ENCODE results near the gene XAF1.

XAF1 gene

DNA sequence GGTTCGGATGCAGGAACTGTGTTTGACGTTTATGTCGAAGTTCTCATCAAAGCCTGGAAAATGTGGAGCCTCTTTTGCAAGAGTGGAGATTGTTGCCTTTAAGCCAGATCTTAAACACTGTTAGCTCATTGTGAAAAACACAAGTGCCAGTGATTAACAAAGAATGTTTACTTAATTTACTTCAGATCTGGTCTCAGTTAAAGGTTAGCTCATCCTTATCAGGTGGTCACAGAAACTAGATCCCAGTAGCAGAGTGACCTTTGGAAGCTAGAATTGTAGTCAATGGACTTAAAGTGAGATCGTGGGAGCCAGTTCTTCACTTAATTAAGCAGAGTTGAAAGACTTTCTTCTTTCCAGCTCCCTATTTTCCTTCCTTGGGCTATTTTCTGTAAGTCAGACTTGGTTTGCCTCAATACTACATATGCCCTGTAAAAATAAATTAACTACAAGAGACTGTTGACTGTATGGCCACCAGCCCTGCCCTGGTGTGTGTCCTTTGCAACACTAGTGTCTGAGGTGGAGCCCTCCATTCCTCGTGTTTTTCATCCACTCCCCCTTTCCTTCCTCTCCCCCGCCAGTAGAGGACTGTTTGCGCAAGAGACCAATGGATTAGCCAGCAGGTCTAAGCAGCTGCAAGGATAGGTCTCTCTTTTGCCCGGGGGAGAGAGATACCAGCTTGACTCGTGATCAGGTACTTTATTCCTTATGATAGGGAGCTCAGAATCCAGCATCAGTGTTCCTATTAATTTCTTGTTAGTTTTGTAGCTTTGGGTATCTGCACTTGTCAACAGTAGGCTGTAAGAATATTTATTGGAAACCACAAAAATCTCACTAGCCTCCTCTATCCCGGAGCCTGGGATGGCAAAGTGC is 40.4 kb downstream of the XAF1 start:
- Histone ChIP-seq H3K4me3 (ENCODE audit: low read depth, low read length, poor library complexity, severe bottlenecking) (no peak overlapping the region), H3K9me2 (ENCODE audit: low read depth, low read length) (no peaks in the 10 kb centered on the region), H3F3A (ENCODE audit: insufficient read depth, low read length) (no peaks in the 10 kb centered on the region), H3K9me3 (ENCODE audit: low read length) (no peaks in the 10 kb centered on the region), H3K27ac (ENCODE audit: low read depth, low read length, poor library complexity, severe bottlenecking) (no peak overlapping the region), H3K36me3 (ENCODE audit: insufficient read depth, low read length) (no peaks in the 10 kb centered on the region), H3K4me1 (ENCODE audit: insufficient read depth, low read length, severe bottlenecking) (no peaks in the 10 kb centered on the region), H3K4me2 (ENCODE audit: low read length) (no peak overlapping the region), H2AFZ (ENCODE audit: low read length) (no peak overlapping the region), H4K20me1 (ENCODE audit: insufficient read depth, low read length) (no peaks in the 10 kb centered on the region), H3K79me2 (ENCODE audit: insufficient read depth, low read length) (no peaks in the 10 kb centered on the region), H3K27me3 (ENCODE audit: insufficient read depth, low read length) (no peaks in the 10 kb centered on the region; the same call in 1 of the 2 replicates), H3K9ac (ENCODE audit: low read length) (no peak overlapping the region)
- no peak for TF ChIP-seq EZH2 (IDR thresholded peaks at IDR 0.05; ENCODE audit: borderline replicate concordance, low read length)
- TF ChIP-seq, protein P1, sequence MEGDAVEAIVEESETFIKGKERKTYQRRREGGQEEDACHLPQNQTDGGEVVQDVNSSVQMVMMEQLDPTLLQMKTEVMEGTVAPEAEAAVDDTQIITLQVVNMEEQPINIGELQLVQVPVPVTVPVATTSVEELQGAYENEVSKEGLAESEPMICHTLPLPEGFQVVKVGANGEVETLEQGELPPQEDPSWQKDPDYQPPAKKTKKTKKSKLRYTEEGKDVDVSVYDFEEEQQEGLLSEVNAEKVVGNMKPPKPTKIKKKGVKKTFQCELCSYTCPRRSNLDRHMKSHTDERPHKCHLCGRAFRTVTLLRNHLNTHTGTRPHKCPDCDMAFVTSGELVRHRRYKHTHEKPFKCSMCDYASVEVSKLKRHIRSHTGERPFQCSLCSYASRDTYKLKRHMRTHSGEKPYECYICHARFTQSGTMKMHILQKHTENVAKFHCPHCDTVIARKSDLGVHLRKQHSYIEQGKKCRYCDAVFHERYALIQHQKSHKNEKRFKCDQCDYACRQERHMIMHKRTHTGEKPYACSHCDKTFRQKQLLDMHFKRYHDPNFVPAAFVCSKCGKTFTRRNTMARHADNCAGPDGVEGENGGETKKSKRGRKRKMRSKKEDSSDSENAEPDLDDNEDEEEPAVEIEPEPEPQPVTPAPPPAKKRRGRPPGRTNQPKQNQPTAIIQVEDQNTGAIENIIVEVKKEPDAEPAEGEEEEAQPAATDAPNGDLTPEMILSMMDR (IDR thresholded peaks at IDR 0.05; ENCODE audit: low read length), result no peak

DNA sequence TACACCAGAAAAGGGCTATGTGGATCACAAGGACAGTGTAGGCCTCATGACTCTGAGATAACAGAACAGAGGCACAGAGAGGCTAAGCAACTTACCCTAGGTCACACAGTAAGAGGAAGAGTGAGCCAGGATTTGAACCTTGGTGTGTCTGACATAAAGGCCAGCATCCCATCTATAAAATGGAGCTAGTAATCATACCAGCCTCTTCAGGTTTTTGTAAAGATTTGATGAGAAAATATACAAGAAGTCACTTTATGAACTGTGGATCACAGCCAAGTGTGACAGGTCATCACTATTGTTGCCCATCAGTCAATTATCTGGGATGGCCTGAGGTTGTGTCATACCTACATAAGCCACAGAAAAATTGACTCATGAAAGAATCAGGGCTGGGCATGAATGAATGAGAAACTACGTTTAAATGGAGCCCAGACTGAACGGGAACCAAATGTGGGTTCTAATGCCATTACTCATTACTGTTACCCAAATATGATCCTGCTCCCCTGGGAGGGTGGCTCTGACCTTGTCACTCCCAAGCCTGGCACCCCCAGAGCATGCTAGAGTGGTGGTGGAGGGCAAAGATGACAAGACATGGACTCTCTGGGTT is 41.1 kb downstream of the XAF1 start:
- Histone ChIP-seq H3F3A (ENCODE audit: insufficient read depth, low read length) (no peaks in the 10 kb centered on the region), H3K9ac (ENCODE audit: low read length) (no peak overlapping the region), H3K27me3 (ENCODE audit: insufficient read depth, low read length) (no peaks in the 10 kb centered on the region; the same call in 1 of the 2 replicates), H4K20me1 (ENCODE audit: insufficient read depth, low read length) (no peaks in the 10 kb centered on the region), H2AFZ (ENCODE audit: low read length) (no peak overlapping the region), H3K27ac (ENCODE audit: low read depth, low read length, poor library complexity, severe bottlenecking) (no peak overlapping the region), H3K4me3 (ENCODE audit: low read depth, low read length, poor library complexity, severe bottlenecking) (no peak overlapping the region), H3K79me2 (ENCODE audit: insufficient read depth, low read length) (no peaks in the 10 kb centered on the region), H3K9me2 (ENCODE audit: low read depth, low read length) (no peaks in the 10 kb centered on the region), H3K4me2 (ENCODE audit: low read length) (no peak overlapping the region), H3K9me3 (ENCODE audit: low read length) (no peaks in the 10 kb centered on the region), H3K36me3 (ENCODE audit: insufficient read depth, low read length) (no peaks in the 10 kb centered on the region), H3K4me1 (ENCODE audit: insufficient read depth, low read length, severe bottlenecking) (no peaks in the 10 kb centered on the region)
- TF ChIP-seq, protein P1 (IDR thresholded peaks at IDR 0.05; ENCODE audit: low read length), result no peak
- TF ChIP-seq EZH2 (IDR thresholded peaks at IDR 0.05; ENCODE audit: borderline replicate concordance, low read length), result no peak

DNA sequence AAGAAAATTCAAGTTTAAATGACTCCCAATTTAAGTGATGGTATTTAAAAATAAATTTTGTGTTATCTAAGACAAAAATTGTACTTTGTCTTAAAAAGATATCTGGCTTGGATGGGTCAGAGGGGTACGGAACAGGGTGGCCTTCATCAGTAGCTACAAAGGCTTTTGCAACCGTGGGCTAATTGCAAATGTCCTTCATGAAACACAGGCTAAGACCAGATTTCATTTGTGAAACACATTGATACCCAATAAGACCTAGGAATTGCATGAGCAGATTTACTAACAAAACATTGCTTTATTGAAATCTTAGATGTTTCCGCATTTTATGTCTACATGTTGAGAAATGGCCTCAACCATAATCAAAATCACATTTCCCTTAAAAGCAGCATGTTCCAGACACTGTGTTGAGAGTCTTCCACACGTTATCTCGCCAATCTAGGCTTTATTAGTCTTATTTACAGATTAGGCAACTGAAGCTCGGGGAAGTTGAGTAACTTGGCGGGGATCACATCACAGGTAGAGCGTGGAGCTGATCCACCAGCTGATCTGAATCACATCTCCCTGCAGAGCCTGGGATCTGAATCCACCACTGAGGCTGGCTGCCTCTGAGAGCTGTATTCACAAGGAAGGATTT is 42.0 kb downstream of the XAF1 start:
- TF ChIP-seq, protein P1 (IDR thresholded peaks at IDR 0.05; ENCODE audit: low read length), result no peak
- TF ChIP-seq EZH2 (IDR thresholded peaks at IDR 0.05; ENCODE audit: borderline replicate concordance, low read length), result no peak
- Histone ChIP-seq H3K9me2 (ENCODE audit: low read depth, low read length) (no peaks in the 10 kb centered on the region), H3K27ac (ENCODE audit: low read depth, low read length, poor library complexity, severe bottlenecking) (no peak overlapping the region), H3K4me3 (ENCODE audit: low read depth, low read length, poor library complexity, severe bottlenecking) (no peak overlapping the region), H3K27me3 (ENCODE audit: insufficient read depth, low read length) (no peaks in the 10 kb centered on the region; the same call in 1 of the 2 replicates), H3K79me2 (ENCODE audit: insufficient read depth, low read length) (no peaks in the 10 kb centered on the region), H3K36me3 (ENCODE audit: insufficient read depth, low read length) (no peaks in the 10 kb centered on the region), H2AFZ (ENCODE audit: low read length) (no peak overlapping the region), H3K4me1 (ENCODE audit: insufficient read depth, low read length, severe bottlenecking) (no peaks in the 10 kb centered on the region), H4K20me1 (ENCODE audit: insufficient read depth, low read length) (no peaks in the 10 kb centered on the region), H3F3A (ENCODE audit: insufficient read depth, low read length) (no peaks in the 10 kb centered on the region), H3K9ac (ENCODE audit: low read length) (no peak overlapping the region), H3K4me2 (ENCODE audit: low read length) (no peak overlapping the region), H3K9me3 (ENCODE audit: low read length) (no peaks in the 10 kb centered on the region)

Data from OCI-LY1 (cell line).